Keratinocyte (primary cell): Measurements from ENCODE around the gene CIDEB. TPM values are rescaled to one million over a fixed set of nuclear protein-coding genes. Genes with fewer than 3 reads are reported as not detected.

Source experiments
- DNase-seq: peaks from one replicate; pipeline ENCODE4 v3.0.0-alpha.2; 2011; ENCODE audit warnings: low read depth, missing footprints, low spot score
- FAIRE-seq: peaks from 2 replicates; lab custom pipeline; 2011; peaks lifted over from hg19 to GRCh38; lab: Jason Lieb, UNC
- H2AFZ ChIP-seq: 2 replicates; pipeline ENCODE4 v1.6.0; 2012; ENCODE audit warnings: low read length, control low read depth, inconsistent platforms; ENCODE audit not compliant: control insufficient read depth
- H3K27ac ChIP-seq: 2 replicates; pipeline ENCODE4 v1.5.1; 2011; ENCODE audit warnings: low read length; ENCODE audit not compliant: control insufficient read depth, insufficient read depth
- H3K27me3 ChIP-seq: 3 replicates; pipeline ENCODE4 v1.6.0; 2011; ENCODE audit warnings: low read length; ENCODE audit not compliant: control insufficient read depth, insufficient read depth; ENCODE audit errors: extremely low read depth
- H3K36me3 ChIP-seq, 2 experiments: 2 replicates in 1 of 2; 3 replicates in 1 of 2; pipeline ENCODE4 v1.5.1; 2011; ENCODE audit warnings: low read length in 2 of 2, mild to moderate bottlenecking in 1 of 2; ENCODE audit not compliant: control insufficient read depth in 2 of 2, insufficient read depth in 2 of 2; ENCODE audit errors: extremely low read depth in 1 of 2
- H3K4me1 ChIP-seq: 3 replicates; pipeline ENCODE4 v1.5.1; 2011; ENCODE audit warnings: low read length; ENCODE audit not compliant: control insufficient read depth, insufficient read depth; ENCODE audit errors: extremely low read depth
- H3K4me2 ChIP-seq: 3 replicates; pipeline ENCODE4 v1.6.0; 2011; ENCODE audit warnings: low read depth, low read length; ENCODE audit not compliant: control insufficient read depth, insufficient read depth; ENCODE audit errors: extremely low read depth
- H3K4me3 ChIP-seq, 3 experiments: fragments of 200-600 bp in 1 of 3; sonication (generic) in 1 of 3; 2 replicates in 2 of 3; 3 replicates in 1 of 3; pipeline ENCODE4 v1.5.1; 2011 to 2016; ENCODE audit warnings: low read length in 3 of 3, mild to moderate bottlenecking in 3 of 3, control low read depth in 2 of 3, inconsistent platforms in 1 of 3, low read depth in 1 of 3, mixed read lengths in 1 of 3, mixed run types in 1 of 3, moderate library complexity in 1 of 3; ENCODE audit not compliant: control insufficient read depth in 2 of 3, insufficient read depth in 2 of 3; ENCODE audit errors: extremely low read depth in 1 of 3
- H3K79me2 ChIP-seq: 2 replicates; pipeline ENCODE4 v1.6.0; 2012; ENCODE audit warnings: low read length; ENCODE audit not compliant: control insufficient read depth, insufficient read depth
- H3K9ac ChIP-seq: 3 replicates; pipeline ENCODE4 v1.6.0; 2011; ENCODE audit warnings: low read length; ENCODE audit not compliant: control insufficient read depth, insufficient read depth; ENCODE audit errors: extremely low read depth
- H3K9me1 ChIP-seq: 3 replicates; pipeline ENCODE4 v1.6.0; 2011; ENCODE audit warnings: low read length; ENCODE audit not compliant: control insufficient read depth, insufficient read depth; ENCODE audit errors: extremely low read depth
- H3K9me3 ChIP-seq: 2 replicates; pipeline ENCODE4 v1.5.1; 2012; ENCODE audit warnings: low read depth, low read length; ENCODE audit not compliant: control insufficient read depth
- H4K20me1 ChIP-seq: 3 replicates; pipeline ENCODE4 v1.6.0; 2011; ENCODE audit warnings: low read length; ENCODE audit not compliant: control insufficient read depth, insufficient read depth; ENCODE audit errors: extremely low read depth
- CTCF ChIP-seq, 3 experiments: IDR thresholded peaks in 1 of 3; conservative IDR thresholded peaks in 1 of 3; optimal IDR thresholded peaks in 1 of 3; 2 replicates in 2 of 3; 3 replicates in 1 of 3; pipeline versions ENCODE3 to v1.5.1; 2011; ENCODE audit warnings: low read length in 3 of 3, mild to moderate bottlenecking in 3 of 3, moderate library complexity in 2 of 3, control low read depth in 1 of 3, inconsistent platforms in 1 of 3; ENCODE audit not compliant: insufficient read depth in 2 of 3; ENCODE audit errors: extremely low read depth in 1 of 3
- EZH2 ChIP-seq: IDR thresholded peaks from one replicate; pipeline ENCODE4 v1.6.1; 2012; ENCODE audit warnings: inconsistent platforms, mild to moderate bottlenecking, low read length, moderate library complexity
- dilution Hi-C: fragments of 300-500 bp; cut with MboI; formaldehyde crosslinking; loops from one replicate; pipeline ENCODE4 v1.7.0; 2020; ENCODE audit warnings: low sequenced_read_pairs; ENCODE audit not compliant: extremely low pct_ligation_motif_present
- polyA plus RNA-seq, 5 experiments: library from polyadenylated mRNA; depleted of rRNA in 3 of 5; stranded (reverse) in 3 of 5; stranded (forward) in 1 of 5; unstranded in 1 of 5; fragments of >200 nt; gene quantifications; 1 replicate in 1 of 5; 2 replicates in 3 of 5; 3 replicates in 1 of 5; pipeline versions ENCODE4 v1.2.1 to v1.2.3, GENCODE V29; 2011 to 2012; ENCODE audit warnings: missing spikeins in 2 of 5, low read depth in 1 of 5, low replicate concordance in 1 of 5

Gene CIDEB
- polyA plus RNA-seq, 1 donor (not counting 4 experiments of a cell fraction or from before 2014, with no cell fraction given), result 3.7 TPM

- Histone ChIP-seq H3K4me2 (peak overlapping the region; percentile 52), H2AFZ (peak overlapping the region; percentile 44), H3K79me2 (no peaks in the 10 kb centered on the region), H3K4me3 (peak overlapping the region in 1 of 3 experiments; percentile 15), H3K36me3 (peaks cover 0 to 2% of the 10 kb centered on the region in 2 experiments), H4K20me1 (no peaks in the 10 kb centered on the region), H3K27me3 (peaks cover 13% of the 10 kb centered on the region), H3K9me1 (no peaks in the 10 kb centered on the region), H3K9ac (no peak overlapping the region), H3K4me1 (peaks cover 22% of the 10 kb centered on the region), H3K27ac (no peak overlapping the region), H3K9me3 (no peaks in the 10 kb centered on the region)
- peak; percentile 77 to 94 (median 91) for TF ChIP-seq CTCF (optimal IDR thresholded peaks at IDR 0.05 in 1 of 3, IDR thresholded peaks at IDR 0.05 in 1 of 3, conservative IDR thresholded peaks at IDR 0.05 in 1 of 3; ENCODE audit: extremely low read depth in 1 of 3, insufficient read depth in 2 of 3, low read length in 3 of 3)
- no peak for TF ChIP-seq EZH2
- DNase-seq (no peak), FAIRE-seq (peak; percentile 70)
- dilution Hi-C loops, result no loop called here
Measured at GRCh38 chr14:24332268-24332993, 24.7 kb upstream of the CIDEB start.

- Histone ChIP-seq H3K4me2 (peak overlapping the region; percentile 52), H3K9ac (no peak overlapping the region), H3K27ac (no peak overlapping the region), H3K36me3 (peaks cover 0 to 2% of the 10 kb centered on the region in 2 experiments), H4K20me1 (no peaks in the 10 kb centered on the region), H2AFZ (no peak overlapping the region), H3K79me2 (no peaks in the 10 kb centered on the region), H3K27me3 (peaks cover 13% of the 10 kb centered on the region), H3K9me3 (no peaks in the 10 kb centered on the region), H3K4me1 (peaks cover 22% of the 10 kb centered on the region), H3K9me1 (no peaks in the 10 kb centered on the region), H3K4me3 (peak overlapping the region in 1 of 3 experiments; percentile 15)
- no peak for FAIRE-seq
- dilution Hi-C loops, result no loop called here
- DNase-seq, result no peak
- no peak for TF ChIP-seq EZH2
- TF ChIP-seq CTCF (optimal IDR thresholded peaks at IDR 0.05 in 1 of 3, IDR thresholded peaks at IDR 0.05 in 1 of 3, conservative IDR thresholded peaks at IDR 0.05 in 1 of 3; ENCODE audit: extremely low read depth in 1 of 3, insufficient read depth in 2 of 3, low read length in 3 of 3), result peak in 1 of 3 experiments; percentile 8
Measured at GRCh38 chr14:24331731-24332267, 24.0 kb upstream of the CIDEB start.
